HL-60/S4 treated with retinoic acid at 250 ng/mL for 4 days and 3 days (cell line): ENCODE results near the gene SPINK8.
"Not testable (repeated sequence)": the region's sequence is repeated elsewhere in the genome, so short reads cannot be mapped to it uniquely, and the experiment has no call there.

Experiments
- in situ Hi-C: fragments of 300-500 bp; cut with MboI; formaldehyde crosslinking; loops from 2 replicates; pipeline ENCODE4 v1.7.0; 2022; ENCODE audit warnings: low sequenced_read_pairs

SPINK8 gene

DNA sequence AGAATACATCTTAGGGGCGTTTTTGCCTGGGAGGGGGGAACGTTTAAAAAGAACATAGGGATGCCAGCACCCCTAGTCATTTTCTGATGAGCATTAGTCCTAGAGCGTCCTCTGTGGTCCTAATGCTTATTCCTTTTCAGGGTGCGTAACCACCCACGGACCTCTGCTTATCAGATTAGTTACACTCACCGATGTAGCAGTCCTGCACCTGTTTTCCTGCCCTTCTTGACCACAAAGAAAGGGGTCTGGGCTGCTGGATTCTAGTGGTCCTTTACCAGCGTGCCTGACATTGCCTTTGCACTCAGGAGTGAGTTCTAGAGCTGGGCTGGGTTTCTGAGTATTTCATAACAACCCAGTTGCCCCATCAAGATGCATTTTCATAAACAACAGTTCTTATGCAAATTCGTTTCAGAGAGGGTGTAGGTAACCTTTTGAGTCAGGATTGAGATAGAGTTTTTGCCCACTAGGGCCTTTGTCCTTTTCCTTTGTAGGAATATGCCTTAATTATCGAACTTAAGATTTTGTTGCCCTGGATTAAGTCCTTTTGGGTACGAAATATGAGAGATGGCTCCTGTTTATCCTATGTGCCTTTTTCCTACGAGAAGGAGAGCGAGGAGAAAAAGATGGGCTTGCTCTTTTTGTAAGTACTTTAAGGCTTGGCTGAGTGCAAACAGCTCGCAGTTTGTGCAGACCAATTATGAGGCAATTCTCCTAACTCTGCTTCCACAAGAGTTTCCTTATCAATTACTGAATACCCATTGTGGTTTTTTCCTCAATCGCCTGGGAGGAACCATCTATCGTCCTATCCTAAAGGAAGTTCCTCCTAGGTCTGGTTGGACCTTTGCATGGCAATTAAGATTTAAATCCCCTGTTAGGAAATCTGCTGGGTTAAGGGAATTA lies at the start of gene SPINK8:
Gene SPINK8, minus strand, starts transcription at position 316 of the 900 bp plus-strand sequence. CDS start 5,320 bp downstream, outside the sequence.
- in situ Hi-C loops, result not testable (repeated sequence)

DNA sequence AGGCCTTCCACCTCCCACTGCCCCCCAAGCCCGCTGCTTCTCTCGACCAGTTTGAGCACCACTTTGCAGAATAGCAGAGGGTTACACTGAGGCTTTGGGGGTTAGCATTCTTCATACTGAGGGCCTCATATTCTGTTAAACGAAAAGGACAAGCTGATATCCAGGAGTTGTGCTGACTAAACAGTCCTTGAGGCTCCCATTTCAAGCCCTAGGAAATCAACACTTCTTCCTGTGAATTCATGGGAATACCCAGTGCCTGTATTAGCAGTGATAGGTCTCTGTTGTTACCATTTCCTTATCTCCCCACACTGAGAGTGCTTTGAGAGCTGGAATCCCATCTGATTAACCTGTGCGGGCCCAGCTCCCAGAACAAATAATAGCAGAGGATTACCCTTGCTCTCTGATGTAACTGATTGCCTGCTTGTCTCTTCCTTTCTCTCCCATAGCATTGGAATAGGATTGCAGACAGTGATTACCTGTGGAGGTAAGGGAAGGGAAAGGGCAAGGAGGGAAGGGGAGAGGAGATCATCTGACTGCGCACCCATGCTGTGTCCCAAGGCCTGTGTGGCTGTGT lies 39.5 kb upstream of the SPINK8 start:
- in situ Hi-C loops, result no loop called here

DNA sequence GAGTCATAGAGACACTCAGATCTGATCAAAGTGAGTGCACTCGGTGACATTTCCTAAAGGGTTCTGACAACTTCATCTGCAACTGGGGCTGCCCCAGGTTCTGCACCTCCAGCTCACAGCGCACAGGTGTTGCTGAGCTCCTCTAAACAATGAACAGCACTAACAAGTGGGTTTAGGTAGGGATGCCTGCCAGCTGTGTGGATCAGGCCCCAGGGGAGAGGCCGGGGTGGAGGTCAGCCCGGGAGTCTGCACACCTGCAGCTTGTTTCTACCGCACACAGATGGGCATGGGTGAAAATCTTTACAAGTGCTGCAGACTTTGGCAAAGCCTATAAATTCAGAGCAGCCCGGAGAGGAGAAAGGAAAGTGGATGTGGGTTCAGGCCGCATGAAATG lies 38.9 kb upstream of the SPINK8 start:
- in situ Hi-C loops, result no loop called here

DNA sequence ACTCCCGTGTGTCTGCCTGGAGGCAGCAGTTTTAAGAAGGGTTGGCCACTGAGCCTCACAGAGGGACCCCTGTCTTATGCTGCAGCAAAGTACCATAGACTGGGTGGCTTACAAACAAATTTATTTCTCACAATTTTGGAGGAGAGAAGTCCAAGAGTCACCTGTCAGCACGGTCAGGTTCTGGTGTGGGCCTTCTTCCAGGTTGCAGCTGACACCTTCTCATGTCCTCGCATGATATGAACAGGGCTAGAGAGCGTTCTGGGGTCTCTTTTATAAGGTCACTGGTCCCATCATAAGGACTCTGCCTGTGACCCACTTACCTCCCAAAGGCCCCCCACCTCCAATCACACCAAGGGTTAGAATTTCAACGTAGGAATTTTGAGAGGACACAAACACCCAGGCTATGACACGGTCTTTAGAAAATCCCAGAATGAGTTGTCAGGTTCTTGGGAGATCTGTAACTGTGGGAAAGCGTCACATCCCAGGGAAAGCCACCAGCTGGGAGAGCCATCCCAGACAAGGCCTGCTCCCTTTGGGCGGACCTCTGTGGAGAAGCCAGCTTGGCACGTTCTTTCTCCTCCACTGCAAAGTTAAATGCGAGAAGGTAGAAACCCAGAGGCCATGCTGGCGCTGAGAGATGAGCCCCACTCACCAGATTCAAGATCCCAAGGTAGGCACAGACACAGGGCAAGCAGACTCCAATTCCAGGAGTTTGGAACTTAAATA lies 38.4 kb upstream of the SPINK8 start, which contains the start of gene FBXW12:
Gene FBXW12, plus strand, starts transcription at position 569 of the 726 bp plus-strand sequence. CDS start 549 bp downstream, outside the sequence.
- in situ Hi-C loops, result no loop called here

DNA sequence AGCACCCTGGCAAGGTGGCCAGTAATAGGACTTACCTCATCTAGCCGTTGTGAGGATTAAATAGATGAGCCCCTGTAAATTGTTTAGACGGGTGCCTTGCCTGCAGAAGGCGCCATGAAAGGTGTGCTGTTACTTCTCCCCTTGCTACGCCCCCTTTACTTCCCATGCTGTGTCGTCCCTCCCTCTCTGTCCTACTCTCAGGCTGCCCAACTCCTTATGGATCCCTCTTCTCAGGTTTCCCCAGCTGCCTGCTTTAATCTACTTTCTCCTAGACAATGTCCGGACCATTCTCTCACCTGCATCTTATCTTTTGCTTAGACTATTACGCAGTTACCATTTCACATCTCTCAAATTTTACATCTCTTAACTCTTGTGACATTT lies 36.9 kb upstream of the SPINK8 start:
- in situ Hi-C loops, result no loop called here

DNA sequence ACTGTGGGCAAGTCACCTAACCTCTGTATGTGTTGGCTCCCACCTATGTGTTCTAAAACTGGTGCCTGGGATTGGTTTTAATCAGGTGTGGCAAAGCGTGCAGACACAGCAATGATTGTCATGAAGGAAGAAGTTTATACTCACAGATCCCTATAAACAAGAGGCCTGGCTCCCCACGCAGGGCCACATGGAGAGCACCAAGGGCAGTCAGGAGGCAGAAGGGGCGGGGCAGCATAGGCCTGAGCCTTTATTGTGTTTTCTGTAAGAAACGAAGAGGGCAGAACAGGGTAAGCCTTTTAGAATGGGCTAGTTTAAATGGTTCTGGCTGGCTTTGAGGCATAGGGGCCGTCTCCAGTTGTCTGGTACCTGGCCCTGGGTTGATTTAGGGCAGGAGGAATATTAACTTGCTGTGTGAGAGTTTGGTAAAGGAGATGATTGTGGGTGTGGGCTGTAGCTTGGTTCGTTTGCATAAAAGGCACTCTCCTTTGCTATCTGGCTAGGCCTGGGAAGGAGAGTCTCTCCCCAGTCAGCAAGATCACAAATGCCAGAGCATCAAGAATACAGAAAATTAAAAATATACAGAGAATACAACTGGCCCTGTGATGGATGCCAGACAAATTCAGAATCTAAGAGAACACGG lies 36.4 kb upstream of the SPINK8 start:
- in situ Hi-C loops, result no loop called here

DNA sequence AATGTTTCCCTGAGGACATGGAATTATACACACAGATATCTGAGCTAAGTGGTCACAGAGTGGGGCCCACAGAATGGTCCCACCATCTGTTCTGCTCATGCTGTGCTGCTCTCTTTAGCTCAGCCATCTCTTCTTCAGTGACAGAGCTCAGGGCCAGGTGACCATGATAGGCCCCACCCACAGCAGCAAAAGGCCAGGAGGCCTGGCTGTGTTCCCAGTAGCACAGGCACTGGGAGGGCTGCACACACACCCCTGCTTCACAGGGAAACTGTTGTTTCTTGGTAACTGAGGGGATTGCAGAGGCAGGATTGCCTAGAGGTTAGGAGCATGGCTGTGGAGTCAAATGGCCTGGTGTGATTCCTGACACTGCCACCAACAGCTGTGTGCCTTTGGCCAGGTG lies 33.7 kb upstream of the SPINK8 start:
- in situ Hi-C loops, result no loop called here

DNA sequence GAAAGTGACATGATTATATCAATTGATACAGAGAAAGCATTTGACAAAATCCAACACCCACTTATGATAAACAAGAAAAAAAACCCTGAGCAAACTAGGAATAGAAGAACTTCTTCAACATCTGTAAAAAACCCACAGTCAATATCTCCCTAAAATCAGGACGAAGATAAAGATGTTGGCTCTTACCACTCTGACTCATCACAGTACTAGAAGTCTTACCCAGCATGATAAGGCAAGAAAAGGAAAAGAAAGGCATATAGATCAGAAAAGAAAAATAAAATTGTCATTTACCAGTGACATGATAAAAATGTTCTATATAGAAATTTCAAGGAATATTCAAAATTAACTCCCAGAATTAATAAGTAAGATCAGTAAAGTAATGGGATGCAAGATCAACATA lies 31.4 kb upstream of the SPINK8 start:
- in situ Hi-C loops, result no loop called here

DNA sequence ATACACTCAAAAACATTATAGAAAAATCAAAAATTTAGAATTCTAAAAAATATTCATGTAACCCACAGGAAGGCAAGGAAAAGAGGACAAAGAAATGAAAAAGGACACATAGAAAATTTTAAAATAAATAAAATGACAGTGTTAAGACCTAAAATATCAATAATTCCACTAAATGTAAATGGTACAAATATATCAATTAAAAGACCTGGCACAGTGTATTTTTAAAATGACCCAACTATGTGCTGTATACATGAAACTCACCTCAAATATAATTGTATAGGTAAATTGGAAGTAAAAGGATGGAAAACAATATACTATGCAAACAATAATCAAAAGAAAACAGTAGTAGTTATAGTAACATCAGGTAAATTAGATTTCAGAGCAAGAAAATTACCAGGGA lies 28.5 kb upstream of the SPINK8 start:
- in situ Hi-C loops, result no loop called here

DNA sequence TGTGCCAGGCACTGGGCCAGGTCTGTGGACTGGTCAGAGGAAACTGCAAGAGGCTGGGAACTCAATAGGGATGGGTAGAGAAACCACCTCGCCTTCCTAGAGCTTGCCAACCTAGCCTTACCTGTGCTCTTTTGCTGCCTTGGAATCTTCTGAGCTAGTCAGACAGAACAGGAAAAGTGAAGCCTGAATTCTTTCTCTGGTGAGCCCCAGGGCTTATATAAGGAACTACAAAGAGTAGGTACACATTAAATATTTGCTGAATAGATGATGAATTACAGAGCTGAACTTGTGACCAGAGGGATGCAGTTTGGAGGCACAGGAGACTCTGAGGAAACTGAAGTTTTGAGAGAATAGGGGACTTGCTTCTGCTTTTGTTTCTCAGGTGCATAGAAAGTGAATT lies 23.0 kb upstream of the SPINK8 start:
- in situ Hi-C loops, result no loop called here

DNA sequence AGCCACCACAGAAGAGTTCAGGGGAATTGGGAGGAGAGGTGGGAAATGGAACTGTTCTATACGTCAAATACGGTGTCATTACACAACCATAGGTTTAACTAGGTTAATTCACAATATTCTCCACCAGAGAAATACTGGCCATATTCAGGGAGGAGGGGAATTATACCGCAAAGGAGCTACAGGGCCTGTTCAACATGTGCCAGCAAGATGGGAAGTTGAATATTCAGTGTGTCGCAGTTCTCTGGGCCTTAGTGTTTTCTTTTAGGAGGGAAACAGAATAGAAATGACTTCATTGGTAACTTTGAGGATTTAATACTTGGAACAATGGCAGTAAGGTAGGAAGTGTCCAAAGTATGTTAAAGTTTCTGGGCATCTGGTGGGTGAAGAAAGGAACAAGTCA lies 20.5 kb upstream of the SPINK8 start:
- in situ Hi-C loops, result no loop called here

DNA sequence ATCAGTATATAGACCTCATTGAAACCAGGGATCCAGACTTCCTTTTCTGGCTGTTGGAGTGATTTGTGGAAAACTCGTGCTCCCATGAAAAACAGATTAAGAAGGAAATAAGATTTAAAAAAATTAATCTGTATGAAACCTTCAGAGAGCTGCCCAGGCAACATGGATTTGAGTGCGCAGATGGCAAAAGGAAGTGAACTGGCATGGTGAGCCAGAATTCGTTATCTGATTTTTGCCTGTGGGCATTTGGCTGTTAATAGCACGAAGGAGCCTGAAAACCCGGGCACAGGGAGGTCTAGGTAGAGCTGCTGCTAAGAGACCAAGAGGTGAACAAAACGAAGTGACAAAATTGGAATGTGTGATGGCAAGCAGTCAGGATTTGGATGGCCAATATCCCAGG lies 19.1 kb upstream of the SPINK8 start:
- in situ Hi-C loops, result no loop called here

DNA sequence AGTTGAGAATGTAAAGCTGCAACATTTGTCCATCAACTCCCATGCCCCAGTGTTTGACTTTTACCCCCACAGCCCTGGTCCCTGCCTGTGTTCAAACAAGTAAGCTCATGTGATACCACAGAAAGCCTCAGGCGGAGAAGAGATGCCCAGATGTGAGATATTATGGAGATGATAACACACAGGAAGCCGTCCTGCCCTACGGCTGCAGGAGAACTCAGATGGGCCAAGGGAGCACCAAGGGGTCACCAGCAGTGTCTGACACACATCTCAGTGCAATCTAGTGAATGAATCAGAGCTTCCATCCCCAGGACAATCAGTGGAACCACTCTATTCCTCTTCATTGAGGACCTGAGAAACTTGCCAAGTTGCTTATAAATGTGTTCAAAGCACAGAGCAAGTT lies 14.0 kb upstream of the SPINK8 start:
- in situ Hi-C loops, result no loop called here

DNA sequence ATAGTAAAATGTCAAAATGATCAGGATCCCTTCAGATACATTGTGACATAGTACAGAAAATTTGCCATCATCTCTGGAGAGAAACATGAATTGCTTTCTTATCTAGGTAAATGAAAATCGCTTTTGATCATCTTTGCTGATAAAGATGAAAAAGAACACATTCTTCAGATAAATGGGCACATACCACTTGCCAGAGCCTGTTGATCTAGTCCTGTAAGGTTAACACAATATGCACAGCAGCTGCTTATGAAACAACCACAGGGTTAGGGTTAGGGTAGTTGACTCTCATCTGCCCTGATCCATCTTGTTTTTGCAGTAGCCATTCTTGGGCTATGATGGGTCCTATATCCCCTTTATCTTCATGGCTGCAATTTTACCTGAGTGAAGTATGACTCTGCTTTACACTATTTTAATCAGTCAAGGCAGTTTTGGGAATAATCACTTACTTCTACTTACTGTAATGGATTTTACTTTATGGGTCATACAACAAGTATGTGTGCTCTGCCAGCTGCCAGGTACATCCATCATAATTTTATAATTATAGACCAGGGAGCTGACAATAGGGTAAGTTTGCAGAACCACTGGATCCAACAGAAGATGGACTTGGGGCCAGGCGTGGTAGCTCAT lies 12.6 kb upstream of the SPINK8 start:
- in situ Hi-C loops, result no loop called here

DNA sequence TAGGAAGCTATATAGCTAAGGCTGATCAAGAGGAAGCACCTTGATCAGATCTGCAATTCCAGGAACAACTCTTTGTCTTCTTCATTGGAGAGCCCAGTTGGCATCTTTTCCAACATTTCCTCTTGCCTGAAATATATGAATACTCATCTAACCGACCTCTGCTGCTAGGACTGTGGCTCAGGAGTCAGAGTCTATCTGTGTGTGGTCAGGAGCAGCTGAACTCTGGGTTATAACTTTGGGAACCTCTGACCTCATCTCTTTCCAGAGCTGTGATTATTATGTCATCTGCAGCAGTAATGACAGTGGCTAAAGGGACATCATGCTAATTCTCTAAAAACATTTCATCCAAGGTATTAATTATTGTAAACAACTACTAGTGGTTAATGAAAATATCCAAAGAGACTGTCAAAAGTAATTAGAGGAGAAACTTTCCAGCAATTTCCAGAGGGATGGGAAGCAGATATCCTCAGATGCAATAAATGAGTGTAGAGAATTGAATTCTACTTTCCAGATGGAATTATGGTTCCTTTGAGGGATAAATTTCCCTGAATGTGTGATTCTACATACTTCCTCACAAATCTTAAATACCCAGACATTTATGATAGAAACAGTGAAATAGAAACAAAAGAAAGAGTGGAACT lies 11.5 kb upstream of the SPINK8 start:
- in situ Hi-C loops, result no loop called here

DNA sequence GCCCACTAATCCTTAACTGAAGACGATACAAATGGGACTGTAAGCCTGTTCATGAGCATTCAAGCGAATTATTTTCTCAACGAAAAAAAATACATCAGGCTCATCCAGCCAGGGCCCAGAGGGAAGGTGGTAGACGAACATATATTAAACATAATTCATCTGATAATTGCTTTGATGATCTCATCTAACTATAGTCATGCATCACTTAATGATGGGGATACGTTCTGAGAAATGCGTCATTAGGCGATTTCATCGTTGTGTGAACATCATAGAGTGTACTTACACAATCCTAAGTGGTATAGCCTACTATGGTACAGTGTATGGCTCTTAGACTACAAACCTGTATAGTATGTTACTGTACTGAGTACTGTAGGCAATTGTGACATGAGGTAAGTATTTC lies 10.0 kb upstream of the SPINK8 start:
- in situ Hi-C loops, result no loop called here

DNA sequence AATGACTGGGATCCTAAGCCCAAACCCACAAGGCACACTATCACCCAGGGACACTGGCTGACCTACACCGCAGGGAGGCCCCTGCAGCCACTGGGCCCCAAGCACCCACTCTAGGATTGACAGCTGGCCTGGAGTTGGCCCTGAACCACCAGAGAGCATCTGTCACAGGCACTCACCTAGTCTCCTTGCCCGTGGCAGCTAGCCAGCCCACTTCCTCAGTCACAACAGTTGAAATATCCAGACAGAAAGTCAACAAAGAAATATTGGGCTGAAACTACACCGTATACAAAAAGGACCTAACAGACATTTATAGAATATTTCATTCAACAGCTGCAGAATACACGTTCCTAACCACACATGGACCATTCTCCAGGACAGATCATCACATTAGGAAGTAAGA lies 5.2 kb upstream of the SPINK8 start:
- in situ Hi-C loops, result no loop called here

DNA sequence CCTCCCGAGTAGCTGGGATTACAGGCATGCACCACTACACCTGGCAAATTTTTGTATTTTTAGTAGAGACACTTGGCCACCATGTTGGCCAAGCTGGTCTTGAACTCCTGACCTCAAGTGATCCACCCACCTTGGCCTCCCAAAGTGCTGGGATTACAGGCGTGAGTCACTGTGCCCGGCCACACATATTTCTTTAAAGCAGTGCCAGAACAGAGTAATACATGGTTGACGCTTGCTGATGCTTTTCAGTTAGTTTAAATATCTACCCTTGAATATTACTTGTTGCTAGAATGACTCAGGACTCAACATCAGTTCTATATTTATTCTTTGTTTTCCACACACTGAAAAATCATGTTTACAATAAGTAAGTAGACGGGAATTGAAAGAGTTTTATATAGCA lies 4.1 kb upstream of the SPINK8 start:
- in situ Hi-C loops, result not testable (repeated sequence)

DNA sequence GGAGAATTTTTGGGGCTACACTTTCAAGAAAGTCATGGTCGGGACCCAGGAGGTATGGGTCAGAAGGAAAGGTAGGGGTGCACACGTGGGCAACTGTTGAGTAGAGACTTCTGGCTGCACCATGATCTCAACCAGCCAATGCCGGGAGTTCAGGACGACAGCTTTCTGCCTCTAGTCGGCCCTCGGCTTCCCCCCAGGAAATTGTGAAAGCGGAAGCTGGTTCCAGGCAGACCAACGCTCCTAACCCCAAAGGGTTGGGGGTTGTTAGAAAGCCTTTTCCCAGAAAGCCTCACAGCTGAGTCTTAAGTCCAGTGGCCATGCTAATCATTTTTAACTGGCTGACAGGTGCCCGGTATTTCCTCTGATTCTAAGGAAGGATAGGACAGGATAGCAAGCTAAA lies 1.8 kb upstream of the SPINK8 start:
- in situ Hi-C loops, result not testable (repeated sequence)

DNA sequence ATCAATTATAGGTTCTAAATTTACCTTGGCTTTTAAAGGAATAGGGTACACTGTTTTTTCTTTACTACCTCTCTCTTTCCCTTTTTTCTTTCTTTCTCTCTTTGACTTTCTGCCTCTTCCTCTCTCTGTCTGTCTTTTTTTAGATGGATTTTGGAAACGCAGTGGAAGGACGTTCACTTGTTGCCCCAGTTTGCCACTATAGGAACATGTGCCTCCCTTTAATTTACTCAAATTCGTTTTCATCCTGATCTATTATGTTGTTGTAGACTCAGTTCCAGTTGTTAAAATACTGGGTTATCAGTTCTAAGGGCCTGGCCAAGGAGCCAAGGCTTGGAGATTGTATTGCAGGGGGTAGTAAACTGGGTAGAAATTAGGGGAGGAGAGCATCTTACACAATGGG lies 1.1 kb upstream of the SPINK8 start:
- in situ Hi-C loops, result no loop called here
